HFF-Myc (cell line): ENCODE measurements around the gene HERC6.

Experiments
- DNase-seq: peaks from one replicate; pipeline ENCODE4 v3.0.0-alpha.2; 2011; ENCODE audit warnings: low read depth; ENCODE audit errors: extremely low read depth
- H3K4me3 ChIP-seq: replicated peaks from 2 replicates; pipeline ENCODE4 v1.5.1; 2011; ENCODE audit warnings: low read depth, mild to moderate bottlenecking, control low read depth, low read length
- CTCF ChIP-seq: IDR thresholded peaks from 2 replicates; pipeline ENCODE4 v1.5.1; 2012; ENCODE audit warnings: mild to moderate bottlenecking, low read depth, low read length, control low read depth; ENCODE audit errors: missing control alignments

HERC6 gene

GRCh38 chr4:88481537-88481936, 102.9 kb downstream of the HERC6 start:
- TF ChIP-seq CTCF = no peak
- DNase-seq = no peak
- H3K4me3 ChIP-seq = no peak overlapping the region

GRCh38 chr4:88489100-88489761, 110.6 kb downstream of the HERC6 start:
- no peak overlapping the region for H3K4me3 ChIP-seq
- DNase-seq = no peak
- TF ChIP-seq CTCF = no peak
